Choroid plexus epithelial cell (primary cell): ENCODE data around the gene UBE3D.

Source experiments
- DNase-seq: peaks from one replicate; pipeline ENCODE4 v3.0.0-alpha.2; 2010; ENCODE audit warnings: low read depth
- H3K4me3 ChIP-seq: 2 replicates; pipeline ENCODE4 v1.5.1; 2011; ENCODE audit warnings: low read depth, mild to moderate bottlenecking, control low read depth, low read length, moderate library complexity
- TF ChIP-seq, protein P1 (sequence below): conservative IDR thresholded peaks from 2 replicates; pipeline ENCODE4 v1.5.1; 2011; ENCODE audit warnings: low read depth, mild to moderate bottlenecking, control low read depth, inconsistent platforms, low read length, moderate library complexity

UBE3D gene

DNA sequence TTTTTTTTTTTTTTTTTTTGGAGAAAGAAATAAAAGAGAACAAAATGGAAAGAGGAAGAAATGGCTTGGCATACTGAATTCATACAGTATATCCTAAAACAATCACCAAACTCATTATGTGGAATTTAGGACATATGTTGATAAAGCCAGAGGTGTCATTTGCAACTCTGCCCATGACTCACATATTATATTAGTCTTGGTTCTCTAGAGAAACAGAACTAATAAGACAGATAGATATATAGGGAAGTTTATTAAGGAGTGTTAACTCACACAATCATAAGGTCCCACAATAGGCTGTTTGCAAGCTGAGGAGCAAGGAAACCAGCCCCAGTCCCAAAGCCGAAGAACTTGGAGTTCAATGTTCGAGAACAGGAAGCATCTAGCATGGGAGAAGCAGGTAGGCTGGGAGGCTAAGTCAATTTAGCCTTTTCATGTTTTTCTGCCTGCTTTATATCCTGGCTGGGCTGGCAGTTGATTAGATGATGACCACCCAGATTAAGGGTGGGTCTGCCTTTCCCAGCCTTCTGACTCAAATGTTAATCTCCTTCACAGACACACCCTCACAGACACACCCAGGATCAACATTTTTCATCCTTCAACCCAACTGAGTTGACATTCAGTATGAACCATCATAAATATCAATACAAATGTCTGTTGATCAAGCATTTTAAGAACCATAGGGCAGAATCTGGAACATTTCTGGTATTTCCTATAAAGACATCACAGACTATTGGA lies 102.3 kb downstream of the UBE3D start:
- no peak for DNase-seq
- TF ChIP-seq, protein P1, sequence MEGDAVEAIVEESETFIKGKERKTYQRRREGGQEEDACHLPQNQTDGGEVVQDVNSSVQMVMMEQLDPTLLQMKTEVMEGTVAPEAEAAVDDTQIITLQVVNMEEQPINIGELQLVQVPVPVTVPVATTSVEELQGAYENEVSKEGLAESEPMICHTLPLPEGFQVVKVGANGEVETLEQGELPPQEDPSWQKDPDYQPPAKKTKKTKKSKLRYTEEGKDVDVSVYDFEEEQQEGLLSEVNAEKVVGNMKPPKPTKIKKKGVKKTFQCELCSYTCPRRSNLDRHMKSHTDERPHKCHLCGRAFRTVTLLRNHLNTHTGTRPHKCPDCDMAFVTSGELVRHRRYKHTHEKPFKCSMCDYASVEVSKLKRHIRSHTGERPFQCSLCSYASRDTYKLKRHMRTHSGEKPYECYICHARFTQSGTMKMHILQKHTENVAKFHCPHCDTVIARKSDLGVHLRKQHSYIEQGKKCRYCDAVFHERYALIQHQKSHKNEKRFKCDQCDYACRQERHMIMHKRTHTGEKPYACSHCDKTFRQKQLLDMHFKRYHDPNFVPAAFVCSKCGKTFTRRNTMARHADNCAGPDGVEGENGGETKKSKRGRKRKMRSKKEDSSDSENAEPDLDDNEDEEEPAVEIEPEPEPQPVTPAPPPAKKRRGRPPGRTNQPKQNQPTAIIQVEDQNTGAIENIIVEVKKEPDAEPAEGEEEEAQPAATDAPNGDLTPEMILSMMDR = no peak
- no peak overlapping the region for H3K4me3 ChIP-seq

- DNase-seq = peak; percentile 63
- H3K4me3 ChIP-seq = no peak overlapping the region
- TF ChIP-seq, protein P1 = no peak
These were observed 106.2 kb downstream of the UBE3D start for GRCh38 chr6:82959385-82959941.

DNA sequence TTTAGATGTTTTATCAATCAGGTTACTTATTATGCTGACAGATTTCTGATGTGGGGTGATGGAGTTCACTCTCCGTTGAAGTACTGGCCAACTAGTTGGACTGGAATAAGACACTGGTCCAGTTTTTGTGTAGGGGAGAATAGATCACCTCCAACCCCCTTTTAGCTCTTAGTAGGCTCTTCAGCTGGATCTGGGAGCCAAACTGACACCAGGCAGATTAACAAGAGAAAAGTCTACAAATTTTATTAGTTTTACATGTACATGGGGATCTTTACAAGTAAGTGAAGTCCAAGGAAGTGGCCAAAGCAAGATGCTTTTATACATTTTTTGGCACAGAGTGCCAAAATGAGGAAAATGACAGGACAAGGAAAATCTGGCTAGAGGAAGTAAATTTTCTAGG lies 107.1 kb downstream of the UBE3D start:
- TF ChIP-seq, protein P1 = no peak
- H3K4me3 ChIP-seq = no peak overlapping the region
- DNase-seq = no peak

DNA sequence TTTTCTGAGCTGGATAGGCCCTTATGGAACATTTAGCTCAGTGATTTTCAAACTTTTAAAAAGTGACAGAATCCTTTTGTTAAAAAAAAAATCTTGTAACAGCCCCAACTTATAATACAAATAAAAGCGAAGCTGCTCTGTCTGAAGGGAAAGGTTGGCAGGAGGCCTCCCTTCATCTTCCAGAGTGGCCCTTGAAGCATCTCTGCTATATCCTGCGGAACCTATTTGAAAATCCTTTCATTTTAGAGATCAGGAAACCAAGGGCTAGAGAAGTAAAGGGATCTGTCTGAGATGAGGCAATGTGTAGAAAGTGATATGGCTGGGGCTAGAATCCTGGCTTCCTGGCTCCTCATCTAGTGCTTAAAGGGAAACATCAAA lies 107.8 kb downstream of the UBE3D start:
- TF ChIP-seq, protein P1 = no peak
- no peak overlapping the region for H3K4me3 ChIP-seq
- no peak for DNase-seq

DNA sequence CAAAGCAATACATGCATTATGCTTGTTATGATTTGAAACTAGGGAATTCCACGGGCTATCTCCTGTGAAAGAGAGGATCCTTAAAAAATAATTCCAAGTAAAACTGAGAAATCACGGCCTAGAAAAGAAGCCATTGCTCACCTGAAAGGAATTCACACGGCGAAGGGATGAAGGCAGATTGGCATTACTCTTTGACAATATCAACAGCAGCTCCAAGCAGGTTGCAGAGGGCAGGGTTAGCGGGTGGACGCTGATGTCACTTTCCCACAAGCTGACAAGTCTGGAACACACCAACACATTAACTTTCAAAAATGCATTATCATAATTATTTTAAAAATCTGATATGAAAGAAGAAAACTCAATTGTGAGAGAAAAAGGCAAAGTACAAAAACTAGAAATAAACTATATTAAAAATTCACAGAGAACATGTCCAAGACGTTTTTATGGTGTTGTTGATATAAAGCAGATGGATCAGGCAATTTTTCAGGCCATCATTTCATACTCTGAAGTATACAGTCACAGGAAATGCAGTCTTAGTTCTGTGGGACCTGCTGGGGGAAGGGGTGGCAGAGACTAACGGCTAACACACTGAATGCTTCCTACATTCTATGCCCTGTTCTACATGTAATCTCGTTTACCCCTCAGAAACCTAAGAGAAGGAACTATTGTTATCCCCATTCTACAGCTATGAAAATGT lies 108.3 kb downstream of the UBE3D start:
- DNase-seq = no peak
- TF ChIP-seq, protein P1 = no peak
- H3K4me3 ChIP-seq = no peak overlapping the region

DNA sequence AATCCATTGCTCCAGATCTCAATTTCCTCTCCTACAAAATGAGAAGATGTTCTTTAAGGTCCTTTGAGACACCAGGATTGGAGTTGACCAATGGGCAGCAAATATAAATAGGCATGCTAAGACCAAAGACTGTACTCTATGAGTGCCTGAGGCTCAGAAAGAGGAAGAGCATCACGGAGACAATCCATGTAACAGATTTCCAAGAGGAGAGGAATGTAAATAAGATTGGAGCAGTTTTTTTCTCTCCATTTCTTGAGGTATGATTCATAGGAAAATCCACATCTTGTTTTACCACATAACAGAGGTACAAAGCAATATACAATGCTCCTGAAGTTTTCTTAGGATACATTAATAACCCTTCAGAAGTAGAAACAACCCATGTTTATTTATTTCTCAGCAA lies 109.8 kb downstream of the UBE3D start:
- peak; percentile 68 for DNase-seq
- TF ChIP-seq, protein P1 = no peak
- no peak overlapping the region for H3K4me3 ChIP-seq
